Measurements from ENCODE around the gene FUT7. TPM values are rescaled to one million over a fixed set of nuclear protein-coding genes. Genes with fewer than 3 reads are reported as not detected.
"Not testable (repeated sequence)": the region's sequence is repeated elsewhere in the genome, so short reads cannot be mapped to it uniquely, and the experiment has no call there.

The FUT7 gene
- total RNA-seq, 1 donor: 2.6 TPM

DNA sequence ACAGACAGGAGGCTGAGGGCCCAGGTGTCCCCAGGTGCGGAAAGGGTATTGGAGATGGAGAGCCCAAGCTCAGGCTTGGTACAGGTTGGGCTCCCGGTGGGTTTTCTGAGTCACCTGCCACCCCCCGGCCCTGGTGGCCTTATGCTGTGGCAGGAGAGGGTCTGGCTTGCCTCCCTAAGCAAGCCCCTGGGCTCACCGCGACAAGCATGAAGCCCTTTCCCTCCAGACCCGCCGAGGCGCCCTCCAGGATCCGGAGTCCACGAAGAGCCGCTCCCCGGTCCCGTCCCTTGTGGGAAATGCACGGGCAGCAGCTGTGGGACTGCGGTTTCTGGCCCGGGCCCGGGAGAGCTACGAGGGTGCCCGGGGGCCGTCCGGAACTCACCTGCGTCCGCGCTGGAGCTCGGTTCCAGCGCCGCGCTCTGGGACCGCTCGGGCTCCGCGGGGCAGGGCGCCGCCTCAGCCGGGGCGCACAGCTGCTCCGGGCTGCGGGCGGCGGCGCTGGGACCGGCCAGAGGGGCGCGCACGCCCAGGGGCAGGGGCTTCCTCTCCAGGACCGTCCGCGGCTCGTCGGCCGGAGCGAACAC lies 37.7 kb upstream of the FUT7 start:
- Histone ChIP-seq H3K27me3 (ENCODE audit: insufficient read depth, low read length) (no peaks in the 10 kb centered on the region), H3K9me3 (ENCODE audit: low read depth, low read length) (no peaks in the 10 kb centered on the region), H3K4me3 (ENCODE audit: low read length) (no peak overlapping the region), H3K4me1 (ENCODE audit: insufficient read depth, low read length) (peaks cover 72% of the 10 kb centered on the region)

DNA sequence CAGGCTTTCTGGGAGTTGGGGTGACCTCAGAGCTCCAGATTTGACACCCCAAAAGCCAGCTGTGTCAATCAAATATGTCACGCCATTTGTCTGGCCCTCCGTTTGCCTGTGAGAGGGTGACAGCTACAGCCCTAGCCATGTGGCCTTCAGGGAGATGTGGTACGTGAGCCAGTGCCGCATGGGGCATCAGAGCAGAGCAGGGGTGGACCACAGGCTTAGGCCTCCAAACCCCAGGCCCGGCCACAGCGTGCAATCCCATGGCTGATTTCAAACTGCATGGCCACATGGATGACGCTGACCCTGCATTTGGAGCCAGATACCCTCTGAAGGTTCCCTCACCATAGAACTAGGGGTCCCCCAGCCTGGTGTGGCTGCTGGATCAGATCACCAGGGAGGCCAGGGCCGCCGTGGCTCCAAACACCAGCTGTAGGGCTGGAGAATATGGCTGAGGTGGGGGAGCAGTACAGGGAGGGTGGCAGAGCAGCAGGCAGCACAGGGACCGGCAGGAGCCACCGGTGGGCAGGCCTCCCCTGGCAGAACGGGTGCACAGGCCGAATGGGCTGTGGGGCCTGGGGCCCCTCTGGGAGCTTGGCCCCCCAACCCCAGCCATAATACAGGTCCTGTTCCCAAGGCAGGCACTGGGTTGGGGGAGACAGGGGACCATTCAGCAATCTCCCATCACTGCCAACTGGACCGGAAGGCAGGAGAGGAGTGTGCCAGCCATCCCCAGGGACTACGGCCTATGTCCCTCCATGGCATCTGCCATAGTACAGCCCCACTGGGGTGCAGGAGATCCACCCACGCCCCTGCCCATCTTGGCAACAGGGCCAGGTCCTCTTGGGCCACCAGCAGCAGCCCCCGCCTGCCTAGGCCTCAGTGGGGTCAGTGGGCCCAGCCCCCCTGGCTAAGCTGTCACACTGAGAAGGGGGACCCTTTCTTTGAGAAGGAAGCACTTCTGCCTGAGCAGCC lies 36.9 kb upstream of the FUT7 start:
- H3K4me3 ChIP-seq (ENCODE audit: low read length): no peak overlapping the region

DNA sequence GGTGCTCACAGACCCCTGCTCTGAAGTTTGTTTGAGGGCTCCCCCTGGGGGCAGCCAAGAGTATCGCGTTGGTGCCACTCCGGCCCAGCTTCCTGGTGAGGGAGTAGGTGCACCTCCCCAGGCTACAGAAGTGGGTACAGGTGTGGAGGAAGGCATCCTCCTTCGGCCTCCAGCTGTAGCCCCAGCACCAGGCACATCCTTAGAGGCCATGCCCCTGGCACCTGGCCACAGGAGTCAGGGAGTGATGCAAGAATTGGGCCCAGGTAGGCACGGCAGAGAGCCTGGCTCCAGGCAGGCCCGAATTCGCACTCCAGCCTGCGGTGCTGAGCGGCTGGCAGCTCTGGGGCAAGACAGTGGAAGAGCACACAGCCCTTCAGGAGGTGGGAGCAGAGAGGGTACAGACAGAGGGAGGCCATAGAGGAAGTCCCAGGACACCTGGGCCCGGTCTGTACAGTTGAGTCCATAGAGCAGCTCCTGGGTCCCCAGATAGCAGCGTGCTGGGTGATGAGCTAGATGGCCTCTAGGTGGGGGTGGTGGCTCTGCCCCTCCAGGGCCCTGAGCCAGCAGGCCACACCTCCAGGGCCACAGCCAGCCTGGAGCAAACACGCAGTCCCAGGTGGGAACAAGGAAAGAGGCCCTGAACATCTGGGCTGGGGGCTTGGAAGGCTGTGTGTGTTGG lies 36.1 kb upstream of the FUT7 start:
- Histone ChIP-seq H3K4me3 (ENCODE audit: low read length) (no peak overlapping the region), H3K9me3 (ENCODE audit: low read depth, low read length) (no peaks in the 10 kb centered on the region), H3K27me3 (ENCODE audit: insufficient read depth, low read length) (no peaks in the 10 kb centered on the region), H3K4me1 (ENCODE audit: insufficient read depth, low read length) (peaks cover 56% of the 10 kb centered on the region)

More for the DNA sequence above, 36.9 kb upstream of the FUT7 start:
- peaks cover 64% of the 10 kb centered on the region for H3K4me1 ChIP-seq (ENCODE audit: insufficient read depth, low read length)
- no peaks in the 10 kb centered on the region for H3K27me3 ChIP-seq (ENCODE audit: insufficient read depth, low read length)
- no peaks in the 10 kb centered on the region for H3K9me3 ChIP-seq (ENCODE audit: low read depth, low read length)

DNA sequence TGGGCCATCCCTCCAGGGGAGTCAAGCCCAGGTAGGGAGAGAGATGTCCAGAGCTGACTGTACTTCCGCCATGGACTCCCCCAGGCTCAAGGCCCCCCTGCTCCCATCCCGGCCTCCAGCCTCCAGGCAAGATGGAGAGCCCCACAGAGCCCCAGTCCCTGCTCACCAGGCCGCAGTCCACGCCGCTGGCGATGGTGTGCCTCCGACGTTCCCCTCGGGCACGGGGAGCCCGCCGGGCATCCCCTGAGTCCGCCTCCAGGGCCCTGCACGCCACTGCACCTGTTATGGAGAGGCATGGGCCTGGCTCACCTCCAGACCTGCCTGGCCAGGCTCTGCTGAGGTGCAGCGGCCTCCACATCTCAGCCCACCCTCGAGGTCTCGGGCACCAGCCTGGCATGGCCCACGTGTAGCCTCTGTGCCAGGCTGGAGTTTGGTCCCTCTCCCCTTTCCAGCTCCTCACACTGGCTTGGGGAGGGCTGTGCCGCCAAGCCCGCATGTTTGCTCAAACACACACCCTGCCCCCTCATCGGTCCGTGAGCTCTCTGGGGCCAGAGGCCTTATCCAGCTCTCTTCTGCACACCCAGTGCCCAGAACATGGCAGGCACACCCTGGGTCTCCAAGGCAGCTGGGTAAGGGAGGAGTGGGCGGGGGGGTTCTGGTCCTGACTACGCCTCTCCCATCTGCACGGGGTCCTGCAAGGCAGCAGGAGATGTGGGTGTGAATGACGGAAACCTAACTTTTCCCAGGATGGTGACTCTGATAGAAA lies 34.4 kb upstream of the FUT7 start:
- no peaks in the 10 kb centered on the region for H3K27me3 ChIP-seq (ENCODE audit: insufficient read depth, low read length)
- no peak overlapping the region for H3K4me3 ChIP-seq (ENCODE audit: low read length)
- H3K9me3 ChIP-seq (ENCODE audit: low read depth, low read length): no peaks in the 10 kb centered on the region
- H3K4me1 ChIP-seq (ENCODE audit: insufficient read depth, low read length): peaks cover 38% of the 10 kb centered on the region

DNA sequence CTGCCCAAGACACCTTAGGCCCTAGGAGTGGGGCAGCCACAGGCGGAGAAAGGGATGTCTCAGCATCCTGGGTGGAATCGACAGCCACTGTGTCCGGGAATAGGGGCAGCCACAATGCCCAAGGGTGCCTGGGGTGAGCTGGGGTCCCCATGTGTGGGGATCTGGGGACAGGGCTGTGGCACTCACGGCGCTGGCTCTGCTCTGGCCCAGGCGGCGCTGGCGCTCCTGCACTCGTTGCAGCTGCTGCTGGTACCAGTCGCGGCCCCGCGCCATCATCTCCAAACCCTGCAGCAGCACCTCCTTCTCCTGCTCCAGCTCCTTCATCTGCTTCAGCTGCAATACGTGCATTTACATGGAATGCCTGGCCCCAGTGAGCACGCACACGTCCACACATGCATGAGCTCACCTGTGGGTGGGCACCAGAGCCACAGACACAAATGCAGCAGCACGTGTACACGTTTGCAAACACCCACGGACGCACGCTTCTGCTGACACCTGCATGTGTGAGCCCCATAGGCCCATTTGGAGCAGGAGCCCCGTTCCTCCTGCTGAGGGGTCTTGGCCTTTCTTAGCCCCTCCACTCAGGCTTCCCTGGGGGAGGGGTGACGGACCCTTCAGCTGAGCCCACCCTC lies 33.6 kb upstream of the FUT7 start:
- Histone ChIP-seq H3K4me3 (ENCODE audit: low read length) (no peak overlapping the region), H3K9me3 (ENCODE audit: low read depth, low read length) (no peaks in the 10 kb centered on the region), H3K27me3 (ENCODE audit: insufficient read depth, low read length) (no peaks in the 10 kb centered on the region), H3K4me1 (ENCODE audit: insufficient read depth, low read length) (peaks cover 30% of the 10 kb centered on the region)

DNA sequence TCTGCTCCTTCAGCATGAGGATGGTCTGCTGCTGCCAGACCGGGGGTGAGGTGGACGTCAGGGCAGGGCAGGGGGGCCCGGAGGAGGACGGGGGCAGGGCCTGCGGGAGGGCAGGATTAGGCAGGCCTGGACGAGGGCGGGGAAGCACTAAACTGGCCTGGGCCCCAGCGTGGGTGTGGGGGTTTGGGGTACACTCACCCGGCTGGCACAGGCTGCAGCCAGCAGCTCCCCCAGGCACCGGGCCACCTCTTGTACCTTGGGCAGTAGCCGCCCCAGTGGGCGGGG lies 32.9 kb upstream of the FUT7 start:
- Histone ChIP-seq H3K4me1 (ENCODE audit: insufficient read depth, low read length) (peaks cover 26% of the 10 kb centered on the region), H3K27me3 (ENCODE audit: insufficient read depth, low read length) (no peaks in the 10 kb centered on the region), H3K9me3 (ENCODE audit: low read depth, low read length) (no peaks in the 10 kb centered on the region), H3K4me3 (ENCODE audit: low read length) (no peak overlapping the region)

DNA sequence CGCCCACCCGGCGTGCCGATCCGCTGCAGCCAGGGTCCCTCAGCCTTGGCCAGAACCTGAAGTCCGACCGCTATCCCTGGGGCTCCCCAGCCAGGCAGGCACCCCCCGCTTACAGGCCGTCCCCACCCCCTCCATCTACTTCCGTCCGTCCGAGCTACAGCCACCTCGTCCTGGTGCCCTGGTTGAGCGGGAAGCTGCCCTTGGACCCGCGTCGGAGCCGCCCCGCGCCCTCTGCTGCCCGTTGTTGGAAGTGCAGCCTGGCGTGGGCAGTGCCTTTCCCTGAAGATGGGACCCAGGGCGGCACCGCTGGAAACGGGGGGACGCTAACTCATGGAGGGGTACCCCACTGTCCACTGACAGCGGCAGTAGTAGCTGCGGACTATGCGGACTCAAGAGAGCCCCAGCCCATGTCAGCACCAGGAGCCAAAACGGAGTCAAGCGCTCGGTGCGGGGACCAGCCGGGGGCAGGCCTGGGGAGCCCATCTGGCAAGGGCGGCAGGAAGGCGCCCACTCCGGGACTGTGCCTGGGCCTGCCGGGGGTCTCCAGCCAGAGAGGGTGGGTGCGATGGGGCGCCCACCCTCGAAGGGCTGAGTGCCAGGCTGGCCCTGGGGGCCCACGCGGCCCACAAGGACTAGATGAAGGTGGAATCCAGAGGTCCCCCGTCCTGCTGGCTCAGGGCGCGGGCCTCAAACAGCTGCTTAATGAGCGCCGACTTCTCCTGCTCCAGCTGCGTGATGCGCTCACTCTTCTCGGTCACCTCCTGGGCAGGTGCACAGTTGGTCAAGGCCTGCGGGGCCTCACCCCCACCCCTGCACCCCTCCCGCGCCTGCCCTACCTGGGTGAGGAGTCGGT lies 32.4 kb upstream of the FUT7 start:
- Histone ChIP-seq H3K4me1 (ENCODE audit: insufficient read depth, low read length) (peaks cover 21% of the 10 kb centered on the region), H3K9me3 (ENCODE audit: low read depth, low read length) (no peaks in the 10 kb centered on the region), H3K27me3 (ENCODE audit: insufficient read depth, low read length) (no peaks in the 10 kb centered on the region), H3K4me3 (ENCODE audit: low read length) (no peak overlapping the region)

DNA sequence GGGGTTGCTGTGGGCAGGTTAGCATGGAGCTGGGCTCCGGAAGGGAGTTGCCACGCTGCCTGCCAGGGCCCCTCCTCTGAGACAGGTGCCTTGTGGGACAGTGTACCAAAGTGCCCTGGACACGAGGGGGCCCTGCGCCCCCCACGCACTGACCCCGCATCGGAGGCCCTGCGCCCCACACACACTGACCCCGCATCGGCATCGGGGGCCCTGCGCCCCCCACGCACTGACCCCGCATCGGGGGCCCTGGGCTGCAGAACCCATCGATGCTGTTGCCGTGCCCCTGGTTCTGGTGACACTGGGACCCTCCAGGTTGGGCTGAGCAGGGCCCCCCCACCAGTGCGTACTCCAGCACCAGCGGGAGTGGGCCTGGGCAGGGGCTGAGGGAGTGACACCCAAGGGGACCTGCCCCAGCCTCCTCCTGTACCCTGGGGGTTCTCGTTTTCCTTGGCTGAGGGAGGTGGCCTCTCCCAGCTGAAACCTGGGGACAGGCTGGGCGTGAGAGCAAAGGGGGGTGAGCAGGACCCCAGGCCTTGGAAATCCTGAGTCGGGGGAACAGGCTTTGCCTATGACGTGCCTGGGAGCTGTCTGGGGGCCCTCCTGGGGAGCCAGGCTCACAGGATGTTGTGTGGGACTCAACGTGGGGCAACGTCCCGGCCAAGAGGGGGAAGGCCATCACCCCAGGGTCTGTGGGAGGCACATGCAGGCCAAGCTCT lies 31.6 kb upstream of the FUT7 start:
- Histone ChIP-seq H3K4me3 (ENCODE audit: low read length) (no peak overlapping the region), H3K9me3 (ENCODE audit: low read depth, low read length) (no peaks in the 10 kb centered on the region), H3K4me1 (ENCODE audit: insufficient read depth, low read length) (peaks cover 16% of the 10 kb centered on the region), H3K27me3 (ENCODE audit: insufficient read depth, low read length) (no peaks in the 10 kb centered on the region)

DNA sequence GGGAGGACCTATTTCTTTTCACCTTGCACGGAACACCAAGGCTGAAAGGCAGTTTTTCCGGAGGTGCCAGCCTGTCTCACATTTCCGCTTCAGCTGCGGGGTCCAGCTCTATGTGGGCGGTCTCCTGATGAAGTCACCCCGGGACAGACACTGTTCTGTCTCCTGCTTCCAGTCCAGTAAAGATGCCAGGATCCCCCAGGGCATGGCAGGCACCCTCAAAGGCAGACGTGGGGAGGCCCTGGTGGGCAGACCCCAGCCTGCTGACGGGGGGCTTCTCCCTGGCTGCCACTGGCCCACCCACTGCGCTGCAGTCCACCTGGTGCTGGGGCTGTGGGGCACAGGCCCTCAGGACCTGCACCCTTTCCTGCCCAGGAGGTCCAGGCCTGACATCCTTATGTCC lies 30.9 kb upstream of the FUT7 start:
- not testable (repeated sequence) for H3K9me3 ChIP-seq (ENCODE audit: low read depth, low read length); H3K4me3 ChIP-seq (ENCODE audit: low read length); H3K27me3 ChIP-seq (ENCODE audit: insufficient read depth, low read length)
- peaks cover 10% of the 10 kb centered on the region for H3K4me1 ChIP-seq (ENCODE audit: insufficient read depth, low read length)

DNA sequence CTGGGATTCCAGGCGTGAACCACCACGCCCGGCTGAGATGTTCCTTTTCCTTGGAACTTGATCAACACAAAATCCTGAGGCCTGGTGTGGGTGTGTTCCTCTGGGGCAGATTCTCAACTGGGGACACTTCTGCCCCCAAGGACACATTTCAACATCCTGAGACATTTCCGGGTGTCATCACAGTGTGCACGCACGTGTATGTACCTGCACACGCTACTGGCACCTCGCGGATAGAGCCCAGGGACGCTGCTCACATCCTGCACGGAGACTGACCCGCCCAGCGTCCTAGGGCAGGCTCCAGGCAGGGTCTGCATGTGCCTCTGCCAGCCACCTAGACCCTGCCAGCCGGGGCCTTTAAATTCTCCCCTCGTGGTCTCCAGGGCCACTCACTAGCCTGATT lies 30.5 kb upstream of the FUT7 start:
- Histone ChIP-seq H3K27me3 (ENCODE audit: insufficient read depth, low read length) (no peaks in the 10 kb centered on the region), H3K4me3 (ENCODE audit: low read length) (no peak overlapping the region), H3K4me1 (ENCODE audit: insufficient read depth, low read length) (peaks cover 6% of the 10 kb centered on the region), H3K9me3 (ENCODE audit: low read depth, low read length) (no peaks in the 10 kb centered on the region)

DNA sequence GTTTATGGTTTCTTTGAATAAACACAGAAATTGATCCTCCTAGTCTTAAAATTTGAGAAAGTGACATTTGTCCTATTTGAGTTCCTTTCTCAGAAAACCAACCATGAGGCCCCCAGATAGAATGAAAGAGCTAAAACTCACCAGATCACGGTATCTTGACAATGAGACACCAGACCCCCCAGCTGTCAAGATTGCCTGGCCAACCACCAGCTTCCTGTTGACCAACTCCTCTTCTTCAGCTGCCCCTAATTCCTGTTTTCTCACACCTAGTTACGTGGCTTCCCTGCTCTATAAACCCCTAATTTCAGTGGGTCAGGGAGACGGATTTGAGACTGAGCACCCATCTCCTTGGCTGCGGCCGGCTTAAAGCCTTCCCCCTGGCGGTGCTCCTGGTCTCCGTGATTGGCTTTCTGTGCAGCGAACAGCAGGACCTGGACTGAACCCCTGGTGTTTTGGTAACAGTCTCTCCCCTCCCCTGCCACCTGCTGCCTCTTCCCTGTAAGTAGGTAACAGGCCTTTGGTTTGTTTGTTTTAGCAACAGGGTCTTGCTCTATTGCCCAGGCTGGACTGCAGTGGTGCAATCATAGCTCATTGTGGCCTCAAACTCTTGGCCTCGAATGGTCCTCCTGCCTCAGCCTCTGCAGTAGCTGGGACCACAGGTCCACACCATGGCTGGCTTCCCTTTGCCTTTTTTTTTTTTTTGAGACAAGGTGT lies 26.8 kb upstream of the FUT7 start:
- no peaks in the 10 kb centered on the region for H3K9me3 ChIP-seq (ENCODE audit: low read depth, low read length)
- H3K4me1 ChIP-seq (ENCODE audit: insufficient read depth, low read length): peaks cover 5% of the 10 kb centered on the region
- no peaks in the 10 kb centered on the region for H3K27me3 ChIP-seq (ENCODE audit: insufficient read depth, low read length)
- H3K4me3 ChIP-seq (ENCODE audit: low read length): no peak overlapping the region

DNA sequence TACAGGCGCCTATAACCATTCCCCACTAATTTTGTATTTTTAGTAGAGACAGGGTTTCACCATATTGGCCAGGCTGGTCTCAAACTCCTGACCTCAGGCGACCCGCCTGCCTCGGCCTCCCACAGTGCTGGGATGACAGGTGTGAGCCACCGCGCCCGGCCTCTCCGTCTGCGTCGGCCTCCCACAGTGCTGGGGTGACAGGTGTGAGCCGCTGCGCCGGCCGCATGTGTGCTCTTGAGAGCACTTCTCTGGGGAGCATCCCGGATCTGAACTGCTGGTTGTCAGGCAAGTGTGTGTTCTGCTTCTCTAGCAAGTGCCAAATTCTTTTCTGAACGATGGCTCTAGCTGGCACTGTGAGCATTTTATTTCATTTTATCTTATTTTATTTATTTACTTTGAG lies 25.7 kb upstream of the FUT7 start:
- H3K4me1 ChIP-seq (ENCODE audit: insufficient read depth, low read length): peaks cover 16% of the 10 kb centered on the region
- H3K27me3 ChIP-seq (ENCODE audit: insufficient read depth, low read length): peaks cover 8% of the 10 kb centered on the region
- no peaks in the 10 kb centered on the region for H3K9me3 ChIP-seq (ENCODE audit: low read depth, low read length)
- no peak overlapping the region for H3K4me3 ChIP-seq (ENCODE audit: low read length)
